Measurements from ENCODE around the gene TRMT1L. TPM values are rescaled to one million over a fixed set of nuclear protein-coding genes. Genes with fewer than 3 reads are reported as not detected.

Gene TRMT1L
- total and polyA plus RNA-seq, 9 donors = 8.0 to 24.9 (median 15.8) TPM

DNA sequence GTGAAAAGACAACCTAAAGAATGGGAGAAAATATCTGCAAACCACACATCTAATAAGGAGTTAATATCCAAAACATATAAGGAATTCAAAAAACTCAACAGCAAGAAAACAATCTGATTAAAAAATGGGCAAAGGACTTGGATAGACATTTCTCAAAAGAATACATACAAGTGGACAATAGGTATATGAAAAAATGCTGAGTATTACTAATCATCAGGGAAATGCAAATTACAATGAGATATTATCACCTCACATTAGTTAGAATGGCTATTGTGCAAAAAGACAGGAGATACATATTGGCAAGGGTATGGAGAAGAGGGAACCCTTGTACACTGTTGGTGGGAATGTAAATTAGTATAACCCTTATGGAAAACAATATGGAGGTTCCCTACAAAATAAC, 44.9 kb downstream of the TRMT1L start:
- no peak overlapping the region for H3K27ac ChIP-seq
- intact Hi-C loops (cut with DNase I) = no loop called here
- no peaks in the 10 kb centered on the region for H3K27me3 ChIP-seq
- no peaks in the 10 kb centered on the region for H3K36me3 ChIP-seq
- DNase-seq = no peak
- no peaks in the 10 kb centered on the region for H3K4me1 ChIP-seq (ENCODE audit: insufficient read depth)
- no peak overlapping the region for H3K4me3 ChIP-seq
- TF ChIP-seq POLR2A (IDR thresholded peaks at IDR 0.05) (no peak), EP300 (IDR thresholded peaks at IDR 0.05) (no peak)
- TF ChIP-seq, protein P1, sequence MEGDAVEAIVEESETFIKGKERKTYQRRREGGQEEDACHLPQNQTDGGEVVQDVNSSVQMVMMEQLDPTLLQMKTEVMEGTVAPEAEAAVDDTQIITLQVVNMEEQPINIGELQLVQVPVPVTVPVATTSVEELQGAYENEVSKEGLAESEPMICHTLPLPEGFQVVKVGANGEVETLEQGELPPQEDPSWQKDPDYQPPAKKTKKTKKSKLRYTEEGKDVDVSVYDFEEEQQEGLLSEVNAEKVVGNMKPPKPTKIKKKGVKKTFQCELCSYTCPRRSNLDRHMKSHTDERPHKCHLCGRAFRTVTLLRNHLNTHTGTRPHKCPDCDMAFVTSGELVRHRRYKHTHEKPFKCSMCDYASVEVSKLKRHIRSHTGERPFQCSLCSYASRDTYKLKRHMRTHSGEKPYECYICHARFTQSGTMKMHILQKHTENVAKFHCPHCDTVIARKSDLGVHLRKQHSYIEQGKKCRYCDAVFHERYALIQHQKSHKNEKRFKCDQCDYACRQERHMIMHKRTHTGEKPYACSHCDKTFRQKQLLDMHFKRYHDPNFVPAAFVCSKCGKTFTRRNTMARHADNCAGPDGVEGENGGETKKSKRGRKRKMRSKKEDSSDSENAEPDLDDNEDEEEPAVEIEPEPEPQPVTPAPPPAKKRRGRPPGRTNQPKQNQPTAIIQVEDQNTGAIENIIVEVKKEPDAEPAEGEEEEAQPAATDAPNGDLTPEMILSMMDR (IDR thresholded peaks at IDR 0.05) = no peak
- H3K9me3 ChIP-seq = no peaks in the 10 kb centered on the region

DNA sequence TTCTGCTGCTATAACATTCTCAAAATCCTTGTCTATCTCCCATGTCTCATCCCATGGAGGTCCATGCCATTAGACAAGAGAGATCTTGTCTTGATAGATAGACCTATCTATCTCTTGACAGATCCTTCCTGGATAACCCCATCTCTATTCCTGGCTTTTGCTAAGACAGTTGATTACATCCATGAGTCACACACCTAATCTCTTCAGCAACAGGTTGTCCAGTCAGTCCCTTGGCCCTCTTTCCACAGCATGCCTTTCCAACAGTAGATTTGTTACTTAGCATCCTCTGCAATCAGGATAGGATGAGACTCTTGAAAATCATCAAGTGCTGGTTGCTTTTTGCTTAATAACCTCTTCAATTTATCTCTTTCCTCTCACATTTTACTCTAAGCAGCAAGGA, 46.6 kb downstream of the TRMT1L start:
- no peaks in the 10 kb centered on the region for H3K27me3 ChIP-seq
- intact Hi-C loops (cut with DNase I) = no loop called here
- H3K4me3 ChIP-seq = no peak overlapping the region
- DNase-seq = no peak
- no peak overlapping the region for H3K27ac ChIP-seq
- H3K36me3 ChIP-seq = no peaks in the 10 kb centered on the region
- TF ChIP-seq EP300 (IDR thresholded peaks at IDR 0.05) (no peak), POLR2A (IDR thresholded peaks at IDR 0.05) (no peak)
- TF ChIP-seq, protein P1 (IDR thresholded peaks at IDR 0.05) = no peak
- no peaks in the 10 kb centered on the region for H3K4me1 ChIP-seq (ENCODE audit: insufficient read depth)
- no peaks in the 10 kb centered on the region for H3K9me3 ChIP-seq

DNA sequence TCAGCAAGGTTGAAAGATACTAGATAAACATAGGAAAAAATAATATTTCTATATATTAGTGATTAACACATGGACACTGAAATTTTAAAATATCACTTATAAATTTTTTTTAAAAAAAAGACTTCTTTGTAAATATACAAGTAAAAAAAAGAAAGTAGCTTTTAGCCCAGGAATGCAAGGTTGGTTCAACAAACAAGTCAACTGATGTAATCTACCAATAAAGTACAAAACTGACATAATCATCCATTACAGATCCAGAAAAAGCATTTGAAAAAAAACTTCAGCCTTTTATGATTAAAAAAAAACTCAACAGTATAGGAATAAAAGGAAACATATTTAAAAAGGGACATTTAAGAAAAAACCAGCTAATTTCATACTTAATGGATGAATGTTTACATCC, 48.4 kb downstream of the TRMT1L start:
- no peaks in the 10 kb centered on the region for H3K9me3 ChIP-seq
- no peaks in the 10 kb centered on the region for H3K4me1 ChIP-seq (ENCODE audit: insufficient read depth)
- no peak overlapping the region for H3K27ac ChIP-seq
- intact Hi-C loops (cut with DNase I) = loop anchor here in 1 of 4 donors (5.0 kb wide), 1 partner anchor 231 kb away; no protein-coding TSS in a partner anchor
- TF ChIP-seq POLR2A (IDR thresholded peaks at IDR 0.05) (no peak), EP300 (IDR thresholded peaks at IDR 0.05) (no peak)
- TF ChIP-seq, protein P1 (IDR thresholded peaks at IDR 0.05) = no peak
- no peak for DNase-seq
- no peaks in the 10 kb centered on the region for H3K27me3 ChIP-seq
- H3K36me3 ChIP-seq = no peaks in the 10 kb centered on the region
- no peak overlapping the region for H3K4me3 ChIP-seq

DNA sequence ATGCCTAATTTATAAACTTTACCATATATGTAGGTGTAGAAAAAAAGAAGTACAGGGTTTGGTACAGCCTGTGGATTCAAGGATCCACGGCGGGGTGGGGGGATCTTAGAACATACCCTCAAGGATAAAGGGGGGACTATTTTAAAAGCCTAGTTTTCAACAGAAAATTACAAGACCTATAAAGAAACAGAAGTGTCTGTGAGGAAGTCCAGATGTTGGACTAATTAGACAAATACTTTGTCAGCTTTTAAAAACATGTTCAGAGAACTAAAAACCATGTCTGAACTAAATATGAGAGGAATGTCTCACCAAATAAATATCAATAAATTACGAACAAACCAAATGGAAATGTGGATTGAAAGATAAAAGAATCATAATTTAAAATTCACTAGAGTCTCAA, 51.6 kb downstream of the TRMT1L start:
- no peak overlapping the region for H3K27ac ChIP-seq
- H3K4me1 ChIP-seq (ENCODE audit: insufficient read depth) = no peaks in the 10 kb centered on the region
- no peaks in the 10 kb centered on the region for H3K36me3 ChIP-seq
- DNase-seq = no peak
- intact Hi-C loops (cut with DNase I) = loop anchor here in 1 of 4 donors (5.0 kb wide), 1 partner anchor 228 kb away; no protein-coding TSS in a partner anchor
- TF ChIP-seq POLR2A (IDR thresholded peaks at IDR 0.05) (no peak), EP300 (IDR thresholded peaks at IDR 0.05) (no peak)
- TF ChIP-seq, protein P1 (IDR thresholded peaks at IDR 0.05) = no peak
- no peaks in the 10 kb centered on the region for H3K27me3 ChIP-seq
- no peak overlapping the region for H3K4me3 ChIP-seq
- no peaks in the 10 kb centered on the region for H3K9me3 ChIP-seq
- 80 to 86% (median 86%) methylated on average over 3 of the region's 3 CpGs for WGBS, 3 donors

DNA sequence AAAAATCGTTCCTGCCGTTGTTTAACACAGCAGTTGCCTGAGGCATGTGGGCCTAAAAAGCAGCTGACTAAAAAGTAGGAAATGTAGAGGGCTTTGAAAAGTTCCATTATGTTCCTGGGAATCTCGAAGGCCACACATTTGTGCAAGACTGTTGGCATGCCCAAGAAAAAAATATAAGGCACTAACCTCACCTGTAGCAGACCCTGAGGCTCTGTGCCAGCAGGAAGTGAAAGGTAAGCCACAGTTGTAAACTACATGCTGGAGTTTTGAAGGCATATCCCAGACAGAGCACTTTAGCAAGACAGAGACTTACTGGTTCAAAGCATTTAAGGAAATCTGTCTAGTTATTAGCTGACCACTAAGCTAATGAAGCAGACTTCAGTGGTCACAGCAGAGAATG, 52.7 kb downstream of the TRMT1L start:
- no peak overlapping the region for H3K4me3 ChIP-seq
- no peaks in the 10 kb centered on the region for H3K36me3 ChIP-seq
- no peaks in the 10 kb centered on the region for H3K4me1 ChIP-seq (ENCODE audit: insufficient read depth)
- H3K27ac ChIP-seq = no peak overlapping the region
- TF ChIP-seq POLR2A (IDR thresholded peaks at IDR 0.05) (no peak), EP300 (IDR thresholded peaks at IDR 0.05) (no peak)
- TF ChIP-seq, protein P1 (IDR thresholded peaks at IDR 0.05) = no peak
- no peak for DNase-seq
- no peaks in the 10 kb centered on the region for H3K27me3 ChIP-seq
- WGBS, 3 donors = 96 to 99% (median 96%) methylated on average over 3 of the region's 3 CpGs
- intact Hi-C loops (cut with DNase I) = no loop called here
- H3K9me3 ChIP-seq = no peaks in the 10 kb centered on the region

All from ovary (tissue), 9 donors.